GM19099 (cell line): ENCODE measurements around the gene ADCY1.

ENCODE experiments used
- POLR2A ChIP-seq: IDR thresholded peaks from 3 replicates; pipeline ENCODE4 v1.6.1; 2011; ENCODE audit warnings: low read depth; ENCODE audit not compliant: insufficient read length; ENCODE audit errors: extremely low read depth

ADCY1 gene

GRCh38 chr7:45598886-45599520 lies 24.8 kb downstream of the ADCY1 start:
- TF ChIP-seq POLR2A: no peak

GRCh38 chr7:45599851-45600706 lies 25.9 kb downstream of the ADCY1 start:
- no peak for TF ChIP-seq POLR2A

DNA sequence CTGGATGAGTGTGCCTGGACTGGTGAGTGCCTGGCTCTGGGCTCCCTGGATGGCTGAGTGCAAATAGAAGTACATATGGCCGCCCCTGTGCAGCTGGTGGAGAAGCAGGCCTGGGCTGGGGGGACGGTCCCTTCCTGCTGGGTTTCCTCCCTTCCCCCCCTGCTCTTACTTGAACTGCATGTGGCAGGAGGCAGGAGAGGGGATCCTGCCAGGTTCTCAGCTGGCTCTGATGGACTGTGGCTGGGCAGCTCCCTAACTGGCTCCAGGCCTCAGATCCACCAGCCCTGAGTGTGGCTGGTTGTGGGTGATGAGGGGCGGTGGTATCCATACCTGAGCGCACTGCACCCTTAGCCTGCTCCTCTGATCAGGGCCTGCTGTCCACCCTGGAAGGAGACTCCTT lies 26.9 kb downstream of the ADCY1 start:
- TF ChIP-seq POLR2A: no peak

GRCh38 chr7:45601816-45602540 lies 27.8 kb downstream of the ADCY1 start:
- TF ChIP-seq POLR2A: no peak

GRCh38 chr7:45606050-45606449 lies 31.9 kb downstream of the ADCY1 start:
- no peak for TF ChIP-seq POLR2A

GRCh38 chr7:45606931-45607330 lies 32.8 kb downstream of the ADCY1 start:
- TF ChIP-seq POLR2A: no peak

DNA sequence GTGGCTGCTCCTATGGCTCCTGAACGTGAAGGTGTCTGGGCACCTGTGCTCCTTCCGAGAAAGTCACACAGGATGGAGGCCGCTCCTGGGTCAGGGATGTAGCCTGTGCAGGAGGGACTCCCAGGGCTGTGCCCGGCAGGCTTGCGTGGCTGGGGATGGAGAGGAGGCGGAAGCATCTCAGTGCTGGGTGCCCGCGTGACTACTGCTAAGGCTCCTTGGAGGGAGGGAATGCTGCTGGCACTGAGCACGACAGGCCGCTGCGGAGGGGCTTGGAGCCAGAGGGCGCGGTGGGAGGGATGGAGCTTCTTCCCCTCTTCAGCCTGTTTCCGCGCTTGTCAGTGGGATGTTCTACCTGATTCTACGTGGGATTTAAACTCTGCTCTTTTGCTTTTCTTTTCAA lies 35.0 kb downstream of the ADCY1 start:
- TF ChIP-seq POLR2A: no peak

DNA sequence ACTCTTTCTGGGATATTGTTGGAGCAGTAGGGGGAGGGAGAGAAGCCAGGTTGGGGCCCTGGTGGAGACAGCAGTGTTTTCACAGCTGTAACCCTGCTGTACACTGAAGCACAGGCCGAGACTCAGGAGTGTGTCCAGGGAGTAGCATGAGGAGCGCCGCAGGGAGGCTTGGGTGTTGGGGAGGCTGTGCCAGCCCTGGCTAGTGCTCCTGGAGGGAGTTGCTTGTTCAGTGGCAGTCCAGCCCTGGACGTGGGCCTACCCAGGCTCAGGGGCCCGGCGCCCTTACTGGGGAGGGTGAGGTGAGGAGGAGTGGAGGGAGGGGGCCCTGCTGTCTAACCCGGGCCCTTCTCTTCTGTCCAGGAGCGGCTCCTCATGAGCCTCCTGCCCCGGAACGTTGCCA lies 35.9 kb downstream of the ADCY1 start:
- no peak for TF ChIP-seq POLR2A

DNA sequence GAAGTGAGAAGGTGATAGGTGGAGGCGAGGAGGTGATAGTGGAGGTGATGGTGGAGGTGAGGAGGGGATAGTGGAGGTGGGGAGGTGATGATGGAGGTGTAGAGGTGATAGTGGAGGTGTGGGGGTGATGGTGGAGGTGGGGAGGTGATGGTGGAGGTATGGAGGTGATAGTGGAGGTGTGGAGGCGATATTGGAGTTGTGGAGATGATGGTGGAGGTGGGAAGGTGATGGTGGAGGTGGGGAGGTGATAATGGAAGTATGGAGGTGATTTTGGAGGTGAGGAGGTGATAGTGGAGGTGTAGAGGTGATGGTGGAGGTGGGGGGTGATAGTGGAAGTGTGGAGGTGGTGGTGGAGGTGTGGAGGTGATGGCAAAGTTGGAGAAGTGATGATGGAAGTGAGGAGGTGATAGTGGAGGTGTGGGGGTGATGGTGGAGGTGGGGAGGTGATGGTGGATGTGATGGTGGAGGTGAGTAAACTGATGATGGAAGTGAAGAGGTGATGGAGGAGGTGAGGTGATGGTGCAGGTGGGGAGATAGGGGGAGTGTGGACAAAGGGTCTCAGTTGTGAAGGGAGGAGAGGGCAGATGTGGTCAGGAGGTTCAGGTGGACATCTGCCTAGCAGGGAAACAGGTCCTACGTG lies 36.6 kb downstream of the ADCY1 start:
- TF ChIP-seq POLR2A: no peak

DNA sequence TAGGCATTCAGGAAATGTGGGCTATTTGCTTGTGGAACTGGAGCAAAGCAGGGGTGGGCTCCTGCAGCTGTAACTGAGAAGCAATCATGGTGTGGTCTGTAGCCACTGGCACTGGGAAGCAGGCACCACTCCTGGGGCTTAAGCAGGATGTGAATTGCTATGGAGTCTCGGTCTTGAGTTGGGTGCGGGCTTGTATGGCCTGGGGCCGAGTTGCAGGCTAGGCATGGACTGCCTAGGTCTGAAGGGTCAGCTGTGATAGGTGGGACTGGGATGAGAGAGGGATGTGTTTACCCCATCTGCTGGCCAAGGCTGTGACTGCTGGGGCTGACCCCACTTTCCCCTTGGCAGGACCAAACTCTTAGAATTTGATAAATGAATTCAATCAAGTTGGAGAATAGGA lies 43.0 kb downstream of the ADCY1 start:
- TF ChIP-seq POLR2A: no peak

DNA sequence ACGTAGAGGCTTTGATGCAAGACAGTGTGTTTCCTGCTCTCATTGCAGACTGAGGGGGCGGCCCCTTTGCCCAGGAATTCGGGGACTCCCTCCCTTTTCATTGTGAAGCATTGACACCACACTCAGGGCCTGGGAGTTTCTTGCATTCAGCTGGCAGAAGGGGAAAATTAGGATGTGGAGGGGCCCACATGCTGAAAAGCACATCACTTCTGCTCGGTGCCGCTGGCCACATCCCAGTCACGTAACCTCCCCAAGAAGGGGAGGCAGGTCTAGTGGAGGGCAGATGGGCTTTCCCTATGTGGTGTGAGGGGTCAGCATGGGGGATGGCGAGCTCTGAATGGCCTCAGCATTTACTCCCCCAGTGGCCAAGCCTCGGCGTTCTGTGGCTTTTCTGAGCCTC lies 47.9 kb downstream of the ADCY1 start:
- no peak for TF ChIP-seq POLR2A

- TF ChIP-seq POLR2A: no peak
Measured at GRCh38 chr7:45623157-45623556, 49.0 kb downstream of the ADCY1 start.

DNA sequence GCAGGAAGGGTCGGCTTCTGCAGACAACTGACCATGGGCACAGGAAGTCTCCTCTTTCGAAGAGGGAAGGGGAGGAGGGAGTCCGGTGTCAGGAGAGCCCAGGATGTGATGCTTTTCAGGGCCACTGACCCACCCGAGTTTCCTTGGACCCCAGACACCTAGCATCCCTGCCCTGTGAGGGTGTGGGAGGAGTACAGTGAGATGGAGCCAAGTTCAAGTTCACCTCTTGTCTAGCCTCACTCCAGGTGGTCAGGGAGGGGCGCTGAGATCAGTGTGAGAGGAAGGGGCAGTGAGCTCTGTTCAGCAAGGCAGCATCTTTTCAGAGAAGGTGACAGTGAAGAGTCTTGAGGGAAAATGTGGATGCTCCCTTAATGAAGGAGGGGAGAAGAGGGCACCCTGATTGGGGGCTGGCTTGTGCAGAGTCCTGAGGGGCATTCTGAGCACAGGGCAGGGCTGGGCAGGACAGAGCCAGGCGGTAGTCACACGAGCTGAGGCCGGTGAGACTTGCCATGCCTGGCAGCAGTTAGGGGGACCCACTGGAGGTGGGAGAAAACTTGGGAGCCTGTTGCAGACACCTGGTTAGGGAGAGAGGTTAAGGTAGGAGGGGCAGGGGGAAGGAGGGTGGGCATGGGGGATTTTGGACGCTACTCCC lies 49.7 kb downstream of the ADCY1 start:
- TF ChIP-seq POLR2A: no peak

GRCh38 chr7:45624392-45624760 lies 50.2 kb downstream of the ADCY1 start:
- TF ChIP-seq POLR2A: no peak

DNA sequence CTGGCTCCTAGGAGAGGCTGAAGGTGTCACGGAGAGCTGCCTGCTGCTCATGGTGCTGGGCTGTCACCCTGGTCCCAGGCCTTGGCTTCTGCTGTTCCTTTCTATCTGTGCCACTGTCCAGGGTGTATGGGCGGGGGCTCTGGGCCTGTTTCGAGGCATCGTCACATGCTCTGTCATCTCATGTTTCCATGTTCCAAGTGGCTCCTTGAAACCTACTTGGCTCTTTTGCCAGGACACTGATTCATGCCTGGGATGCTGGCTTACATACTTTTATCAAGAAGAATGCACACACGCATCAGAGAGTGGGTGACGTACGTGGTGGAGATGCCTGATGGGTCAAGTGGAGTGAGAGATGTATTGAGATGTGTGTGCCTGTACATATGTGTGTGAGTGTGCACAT lies 50.9 kb downstream of the ADCY1 start:
- no peak for TF ChIP-seq POLR2A

DNA sequence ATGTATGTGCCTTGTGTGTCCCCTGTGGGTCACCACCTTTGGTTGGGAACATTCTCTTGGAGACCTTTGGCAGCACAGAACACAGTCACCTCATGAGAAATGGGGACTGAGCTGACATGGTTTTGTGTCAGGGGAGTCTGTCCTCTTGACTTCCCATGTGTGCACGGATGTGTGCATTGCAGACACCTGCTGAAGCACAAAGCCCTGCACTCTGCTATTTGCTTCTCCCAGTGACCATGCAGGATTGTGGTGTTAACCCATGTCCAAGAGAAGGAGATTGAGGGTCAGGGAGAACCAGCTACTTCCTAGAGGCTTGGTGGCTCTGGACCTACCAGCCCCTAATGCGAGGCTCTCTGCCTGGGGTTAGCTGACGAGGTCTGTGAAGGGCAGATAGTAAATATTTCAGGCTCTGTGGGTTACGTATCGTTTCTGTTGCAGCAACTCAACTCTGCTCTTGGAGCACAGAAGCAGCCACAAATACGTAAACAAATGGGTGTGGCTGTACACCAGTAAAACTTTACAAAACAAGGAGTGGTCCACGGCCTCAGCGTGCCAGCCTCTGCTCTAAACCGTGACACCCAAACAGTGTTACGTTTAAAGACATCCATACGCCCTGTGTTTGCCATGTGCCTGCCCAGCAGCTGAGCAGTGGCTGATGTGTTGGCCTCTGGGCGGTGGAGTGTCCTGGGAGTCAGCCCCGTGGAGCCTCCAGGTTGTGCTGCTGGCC lies 51.7 kb downstream of the ADCY1 start:
- TF ChIP-seq POLR2A: no peak
